Stimulated activated CD4-positive, alpha-beta T cell treated with anti-CD3 and anti-CD28 coated beads, Interleukin-1b, Interleukin-23, amount 100 ng/mL, for 1 hour (primary cell): Measurements from ENCODE around the gene SRRM5.
"Not testable (repeated sequence)": the region's sequence is repeated elsewhere in the genome, so short reads cannot be mapped to it uniquely, and the experiment has no call there.

ENCODE experiments used
- DNase-seq, 2 donors: peaks; one replicate each; pipeline ENCODE4 v3.0.0-alpha.2; 2020; ENCODE audit warnings: low read depth in 2 of 2

The SRRM5 gene

GRCh38 chr19:43616306-43616705, 4.4 kb downstream of the SRRM5 start:
- DNase-seq, result no peak

- DNase-seq, result no peak
Observed at GRCh38 chr19:43616954-43617353, 5.1 kb downstream of the SRRM5 start.

- DNase-seq, result no peak
Observed at GRCh38 chr19:43618921-43619261, 7.0 kb downstream of the SRRM5 start.

GRCh38 chr19:43619262-43620060, 7.6 kb downstream of the SRRM5 start, which contains the start of gene ZNF428:
Gene ZNF428, minus strand, starts transcription at chr19:43619629. Its CDS starts 5,325 bp downstream, at chr19:43614304.
- DNase-seq, result peak; percentile 69 to 72

- peak; percentile 57 to 78 for DNase-seq
Observed at GRCh38 chr19:43620061-43621001, 8.4 kb downstream of the SRRM5 start.

GRCh38 chr19:43622070-43622469, 10.2 kb downstream of the SRRM5 start:
- DNase-seq, result no peak

GRCh38 chr19:43622956-43623355, 11.1 kb downstream of the SRRM5 start:
- DNase-seq, result no peak

- DNase-seq, result no peak
Observed at GRCh38 chr19:43623889-43624670, 12.2 kb downstream of the SRRM5 start.

- peak; percentile 68 for DNase-seq
Observed at GRCh38 chr19:43624933-43625332, 13.0 kb downstream of the SRRM5 start.

GRCh38 chr19:43625918-43626579, 14.2 kb downstream of the SRRM5 start:
- DNase-seq, result no peak

GRCh38 chr19:43626838-43627237, 14.9 kb downstream of the SRRM5 start:
- no peak for DNase-seq

- no peak for DNase-seq
Observed at GRCh38 chr19:43628646-43629326, 16.9 kb downstream of the SRRM5 start.

GRCh38 chr19:43631491-43631890, 19.6 kb downstream of the SRRM5 start:
- no peak for DNase-seq

- no peak for DNase-seq
Observed at GRCh38 chr19:43633520-43633919, 21.6 kb downstream of the SRRM5 start.

GRCh38 chr19:43634068-43634467, 22.2 kb downstream of the SRRM5 start:
- DNase-seq, result no peak

- DNase-seq, result no peak
Observed at GRCh38 chr19:43634506-43634871, 22.6 kb downstream of the SRRM5 start.

GRCh38 chr19:43634872-43635560, 23.1 kb downstream of the SRRM5 start:
- DNase-seq, result no peak

- not testable (repeated sequence) for DNase-seq
Observed at GRCh38 chr19:43635561-43635940, 23.7 kb downstream of the SRRM5 start.

- DNase-seq, result no peak
Observed at GRCh38 chr19:43636121-43636683, 24.3 kb downstream of the SRRM5 start.
